ENCODE measurements around the gene RTKN.

GRCh38 chr2:74458132-74458937, 16.6 kb upstream of the RTKN start, which contains the start of gene WBP1:
- TF ChIP-seq CTCF (IDR thresholded peaks at IDR 0.05) (no peak), POLR2A (IDR thresholded peaks at IDR 0.05) (peak; percentile 11), POLR2AphosphoS5 (IDR thresholded peaks at IDR 0.05) (peak in 2 of 3 donors; percentile 30 to 45)
